Measurements from ENCODE around the gene C20orf173.

DNA sequence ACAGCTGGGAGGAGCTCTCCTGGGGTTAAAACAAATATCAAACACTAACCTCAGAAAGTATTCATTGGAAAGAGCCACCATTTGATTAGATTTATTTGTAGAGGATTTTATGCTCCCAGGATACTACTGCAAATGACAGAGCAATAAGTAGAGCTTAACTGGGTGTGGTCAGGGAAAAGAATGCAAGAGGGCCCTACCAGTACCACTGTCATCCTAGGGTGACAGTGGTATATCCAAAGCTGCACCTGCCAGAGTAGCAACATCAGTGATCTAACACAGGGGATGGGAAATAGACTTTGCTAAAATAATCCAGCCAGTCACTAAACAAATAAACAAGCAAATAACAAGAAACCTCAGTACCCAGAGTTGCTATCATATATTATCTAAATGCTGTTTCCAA is 42.1 kb upstream of the C20orf173 start:
- TF ChIP-seq, protein P1, sequence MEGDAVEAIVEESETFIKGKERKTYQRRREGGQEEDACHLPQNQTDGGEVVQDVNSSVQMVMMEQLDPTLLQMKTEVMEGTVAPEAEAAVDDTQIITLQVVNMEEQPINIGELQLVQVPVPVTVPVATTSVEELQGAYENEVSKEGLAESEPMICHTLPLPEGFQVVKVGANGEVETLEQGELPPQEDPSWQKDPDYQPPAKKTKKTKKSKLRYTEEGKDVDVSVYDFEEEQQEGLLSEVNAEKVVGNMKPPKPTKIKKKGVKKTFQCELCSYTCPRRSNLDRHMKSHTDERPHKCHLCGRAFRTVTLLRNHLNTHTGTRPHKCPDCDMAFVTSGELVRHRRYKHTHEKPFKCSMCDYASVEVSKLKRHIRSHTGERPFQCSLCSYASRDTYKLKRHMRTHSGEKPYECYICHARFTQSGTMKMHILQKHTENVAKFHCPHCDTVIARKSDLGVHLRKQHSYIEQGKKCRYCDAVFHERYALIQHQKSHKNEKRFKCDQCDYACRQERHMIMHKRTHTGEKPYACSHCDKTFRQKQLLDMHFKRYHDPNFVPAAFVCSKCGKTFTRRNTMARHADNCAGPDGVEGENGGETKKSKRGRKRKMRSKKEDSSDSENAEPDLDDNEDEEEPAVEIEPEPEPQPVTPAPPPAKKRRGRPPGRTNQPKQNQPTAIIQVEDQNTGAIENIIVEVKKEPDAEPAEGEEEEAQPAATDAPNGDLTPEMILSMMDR (conservative IDR thresholded peaks at IDR 0.05), result no peak
- no peak for TF ChIP-seq EZH2 (IDR thresholded peaks at IDR 0.05; ENCODE audit: low read depth)
